HL-60 (cell line): ENCODE data around the gene LAMP5.

ENCODE experiments used
- DNase-seq, 2 experiments: peaks; one replicate each; pipeline ENCODE4 v3.0.0-alpha.2; 2010 to 2020; ENCODE audit warnings: low read depth in 1 of 2, low spot score in 1 of 2
- H3K27ac ChIP-seq: fragments of 250-450 bp; sonication (Bioruptor Pico); replicated peaks from 2 replicates; pipeline ENCODE4 v1.5.1; 2020; ENCODE audit warnings: mild to moderate bottlenecking, moderate library complexity
- H3K27me3 ChIP-seq: fragments of 250-450 bp; sonication (Bioruptor Pico); 2 replicates; pipeline ENCODE4 v1.5.1; 2021; ENCODE audit warnings: mild to moderate bottlenecking, moderate library complexity; ENCODE audit not compliant: insufficient read depth, poor library complexity, severe bottlenecking
- H3K4me3 ChIP-seq: replicated peaks from 2 replicates; pipeline ENCODE4 v1.5.1; 2011; ENCODE audit warnings: mild to moderate bottlenecking, control low read depth, low read length; ENCODE audit not compliant: insufficient read depth
- CTCF ChIP-seq: IDR thresholded peaks from one replicate; pipeline ENCODE4 v1.5.1; 2011; ENCODE audit warnings: low read length, control low read depth, inconsistent platforms; ENCODE audit not compliant: insufficient read depth
- GABPA ChIP-seq: IDR thresholded peaks from 2 replicates; pipeline ENCODE4 v1.6.1; 2012; ENCODE audit warnings: low read depth
- POLR2AphosphoS5 ChIP-seq: IDR thresholded peaks from 2 replicates; pipeline ENCODE4 v1.6.1; 2012; ENCODE audit warnings: low read depth
- REST ChIP-seq: IDR thresholded peaks from 2 replicates; pipeline ENCODE4 v1.6.1; 2012; ENCODE audit warnings: low read depth; ENCODE audit not compliant: insufficient replicate concordance
- SPI1 ChIP-seq: IDR thresholded peaks from 2 replicates; pipeline ENCODE4 v1.6.1; 2012; ENCODE audit warnings: low read depth, mild to moderate bottlenecking, borderline replicate concordance
- long read RNA-seq: library from polyadenylated mRNA; unstranded; transcript quantifications from one replicate; pipeline ENCODE4 v2.0.0, GENCODE V29; 2020

Gene LAMP5
- long read RNA-seq: 0 reads

GRCh38 chr20:9514461-9515213 lies at the start of gene LAMP5:
Gene LAMP5, plus strand, starts transcription at chr20:9514590. Its CDS starts 263 bp downstream, at chr20:9514853.
- H3K4me3 ChIP-seq: peak within 1 kb of the TSS; percentile 54
- no peak for DNase-seq
- TF ChIP-seq POLR2AphosphoS5 (no peak), SPI1 (no peak), GABPA (no peak), CTCF (no peak), REST (peak; percentile 87)
- no peak within 1 kb of the TSS for H3K27ac ChIP-seq
- peaks cover 52% of the 10 kb centered on the region for H3K27me3 ChIP-seq

- Histone ChIP-seq H3K4me3 (no peak overlapping the region), H3K27ac (no peak overlapping the region), H3K27me3 (peaks cover 2% of the 10 kb centered on the region)
- TF ChIP-seq SPI1 (no peak), CTCF (peak; percentile 37)
- no peak for DNase-seq
These were observed 46.4 kb upstream of the LAMP5 start for GRCh38 chr20:9467995-9468394.

GRCh38 chr20:9474835-9475415 lies 39.5 kb upstream of the LAMP5 start:
- H3K27ac ChIP-seq: no peak overlapping the region
- no peak for DNase-seq
- TF ChIP-seq CTCF (no peak), GABPA (no peak), REST (no peak), SPI1 (no peak), POLR2AphosphoS5 (no peak)
- H3K4me3 ChIP-seq: no peak overlapping the region
- H3K27me3 ChIP-seq: peaks cover 2% of the 10 kb centered on the region
